Ishikawa (cell line): ENCODE data around the gene PKP4.

Experiments
- CEBPB ChIP-seq: IDR thresholded peaks from 2 replicates; pipeline ENCODE4 v1.6.1; 2012
- EGR1 ChIP-seq: IDR thresholded peaks from 2 replicates; pipeline ENCODE4 v1.6.1; 2012
- FOXM1 ChIP-seq: IDR thresholded peaks from 2 replicates; pipeline ENCODE4 v1.6.1; 2012; ENCODE audit warnings: low read depth, borderline replicate concordance
- NFIC ChIP-seq: IDR thresholded peaks from 2 replicates; pipeline ENCODE4 v1.6.1; 2012
- RAD21 ChIP-seq: IDR thresholded peaks from 2 replicates; pipeline ENCODE4 v1.6.1; 2012; ENCODE audit warnings: low read depth
- TAF1 ChIP-seq: IDR thresholded peaks from 2 replicates; pipeline ENCODE4 v1.6.1; 2012; ENCODE audit warnings: low read depth, mild to moderate bottlenecking
- TEAD4 ChIP-seq: IDR thresholded peaks from 2 replicates; pipeline ENCODE4 v1.6.1; 2012
- YY1 ChIP-seq: IDR thresholded peaks from 2 replicates; pipeline ENCODE4 v1.6.1; 2012; ENCODE audit warnings: low read depth
- TF ChIP-seq, protein P1 (sequence below): IDR thresholded peaks from 2 replicates; pipeline ENCODE4 v1.6.1; 2012
- TF ChIP-seq, protein P2 (sequence below): IDR thresholded peaks from 2 replicates; pipeline ENCODE4 v1.6.1; 2012
- TF ChIP-seq, protein P3 (sequence below): IDR thresholded peaks from 2 replicates; pipeline ENCODE4 v1.6.1; 2012; ENCODE audit warnings: low read depth, mild to moderate bottlenecking

DNA sequence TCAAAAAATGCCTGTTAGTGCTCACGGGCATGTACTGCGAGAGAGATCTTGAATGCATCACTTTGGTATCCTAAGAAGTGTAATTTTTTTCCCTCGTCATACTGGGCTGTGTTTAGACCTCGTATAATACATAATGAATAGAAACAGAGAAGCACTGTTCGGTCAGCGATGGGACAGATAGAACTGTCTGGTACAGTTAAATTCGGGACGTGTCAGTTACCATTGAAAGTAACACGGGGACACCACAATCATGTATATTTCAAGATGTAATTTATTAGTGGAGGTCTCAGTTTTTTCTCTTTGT lies 1.8 kb downstream of the PKP4 start:
- TF ChIP-seq, protein P1, sequence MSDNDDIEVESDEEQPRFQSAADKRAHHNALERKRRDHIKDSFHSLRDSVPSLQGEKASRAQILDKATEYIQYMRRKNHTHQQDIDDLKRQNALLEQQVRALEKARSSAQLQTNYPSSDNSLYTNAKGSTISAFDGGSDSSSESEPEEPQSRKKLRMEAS: no peak
- TF ChIP-seq TAF1: no peak
- no peak for TF ChIP-seq TEAD4
- TF ChIP-seq NFIC: no peak
- no peak for TF ChIP-seq RAD21
- TF ChIP-seq, protein P2, sequence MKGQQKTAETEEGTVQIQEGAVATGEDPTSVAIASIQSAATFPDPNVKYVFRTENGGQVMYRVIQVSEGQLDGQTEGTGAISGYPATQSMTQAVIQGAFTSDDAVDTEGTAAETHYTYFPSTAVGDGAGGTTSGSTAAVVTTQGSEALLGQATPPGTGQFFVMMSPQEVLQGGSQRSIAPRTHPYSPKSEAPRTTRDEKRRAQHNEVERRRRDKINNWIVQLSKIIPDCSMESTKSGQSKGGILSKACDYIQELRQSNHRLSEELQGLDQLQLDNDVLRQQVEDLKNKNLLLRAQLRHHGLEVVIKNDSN: no peak
- TF ChIP-seq CEBPB: no peak
- TF ChIP-seq, protein P3, sequence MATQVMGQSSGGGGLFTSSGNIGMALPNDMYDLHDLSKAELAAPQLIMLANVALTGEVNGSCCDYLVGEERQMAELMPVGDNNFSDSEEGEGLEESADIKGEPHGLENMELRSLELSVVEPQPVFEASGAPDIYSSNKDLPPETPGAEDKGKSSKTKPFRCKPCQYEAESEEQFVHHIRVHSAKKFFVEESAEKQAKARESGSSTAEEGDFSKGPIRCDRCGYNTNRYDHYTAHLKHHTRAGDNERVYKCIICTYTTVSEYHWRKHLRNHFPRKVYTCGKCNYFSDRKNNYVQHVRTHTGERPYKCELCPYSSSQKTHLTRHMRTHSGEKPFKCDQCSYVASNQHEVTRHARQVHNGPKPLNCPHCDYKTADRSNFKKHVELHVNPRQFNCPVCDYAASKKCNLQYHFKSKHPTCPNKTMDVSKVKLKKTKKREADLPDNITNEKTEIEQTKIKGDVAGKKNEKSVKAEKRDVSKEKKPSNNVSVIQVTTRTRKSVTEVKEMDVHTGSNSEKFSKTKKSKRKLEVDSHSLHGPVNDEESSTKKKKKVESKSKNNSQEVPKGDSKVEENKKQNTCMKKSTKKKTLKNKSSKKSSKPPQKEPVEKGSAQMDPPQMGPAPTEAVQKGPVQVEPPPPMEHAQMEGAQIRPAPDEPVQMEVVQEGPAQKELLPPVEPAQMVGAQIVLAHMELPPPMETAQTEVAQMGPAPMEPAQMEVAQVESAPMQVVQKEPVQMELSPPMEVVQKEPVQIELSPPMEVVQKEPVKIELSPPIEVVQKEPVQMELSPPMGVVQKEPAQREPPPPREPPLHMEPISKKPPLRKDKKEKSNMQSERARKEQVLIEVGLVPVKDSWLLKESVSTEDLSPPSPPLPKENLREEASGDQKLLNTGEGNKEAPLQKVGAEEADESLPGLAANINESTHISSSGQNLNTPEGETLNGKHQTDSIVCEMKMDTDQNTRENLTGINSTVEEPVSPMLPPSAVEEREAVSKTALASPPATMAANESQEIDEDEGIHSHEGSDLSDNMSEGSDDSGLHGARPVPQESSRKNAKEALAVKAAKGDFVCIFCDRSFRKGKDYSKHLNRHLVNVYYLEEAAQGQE: no peak
- no peak for TF ChIP-seq EGR1
- TF ChIP-seq FOXM1: no peak
- TF ChIP-seq YY1: no peak
